Activated naive CD4-positive, alpha-beta T cell treated with anti-CD3 and anti-CD28 coated beads for 36 hours (primary cell): ENCODE measurements around the gene DNAAF3. TPM values are rescaled to one million over a fixed set of nuclear protein-coding genes. Genes with fewer than 3 reads are reported as not detected.

ENCODE experiments used
- CTCF ChIA-PET: fragments of 350-600 bp; sonication (Branson Sonifier 250); formaldehyde crosslinking; loops from one replicate; lab custom pipeline; 2021; ENCODE audit warnings: antibody characterized with exemption; lab: Charles Lee
- DNase-seq: peaks from one replicate; pipeline ENCODE4 v3.0.0-alpha.2; 2020
- H3K27ac Mint-ChIP-seq: one replicate; pipeline ENCODE4 v1.8.0; 2021; ENCODE audit warnings: mild to moderate bottlenecking, mixed read lengths
- H3K27me3 Mint-ChIP-seq: one replicate; pipeline ENCODE4 v1.8.0; 2021; ENCODE audit warnings: low read depth, mixed read lengths
- H3K36me3 Mint-ChIP-seq: one replicate; pipeline ENCODE4 v1.8.0; 2021; ENCODE audit warnings: low read depth, mixed read lengths
- H3K4me1 Mint-ChIP-seq: one replicate; pipeline ENCODE4 v1.8.0; 2021; ENCODE audit warnings: low read depth, mixed read lengths
- H3K4me3 Mint-ChIP-seq: one replicate; pipeline ENCODE4 v1.8.0; 2021; ENCODE audit warnings: mild to moderate bottlenecking, moderate library complexity, mixed read lengths
- H3K9me3 Mint-ChIP-seq: one replicate; pipeline ENCODE4 v1.8.0; 2021; ENCODE audit warnings: mixed read lengths
- intact Hi-C: fragments of 100-400 bp; cut with micrococcal nuclease; formaldehyde crosslinking; loops from one replicate; pipeline ENCODE4 v1.15.1; 2023
- total RNA-seq, 2 experiments: library from RNA; stranded (reverse); gene quantifications; one replicate each; pipeline ENCODE4 v1.2.3, GENCODE V29; 2021

DNAAF3 gene
- total RNA-seq, 2 experiments from 2014 or later, result not detected

DNA sequence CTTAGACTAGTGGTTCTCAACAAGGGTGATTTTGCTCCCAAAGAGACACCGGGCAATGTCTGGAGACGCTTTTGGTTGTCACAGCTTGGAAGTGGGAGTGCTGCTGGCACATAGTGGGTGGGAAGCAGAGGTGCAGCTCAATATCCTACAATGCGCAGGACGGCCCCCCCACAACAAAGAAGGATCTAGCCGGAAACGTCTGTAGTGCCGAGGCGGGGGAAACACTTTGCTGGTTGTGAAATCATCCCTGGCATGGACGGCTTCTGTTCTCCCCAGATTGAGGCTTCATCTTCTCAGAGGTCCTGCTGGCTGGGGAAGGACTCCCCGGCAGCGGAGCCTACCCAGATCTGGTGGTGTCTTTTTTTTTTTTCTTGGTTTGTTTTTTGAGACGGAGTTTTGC is 27.1 kb upstream of the DNAAF3 start:
- Mint-ChIP-seq H3K4me1 (peaks cover 6% of the 10 kb centered on the region), H3K9me3 (no peaks in the 10 kb centered on the region), H3K27me3 (peaks cover 9% of the 10 kb centered on the region), H3K27ac (no peak overlapping the region), H3K36me3 (no peaks in the 10 kb centered on the region), H3K4me3 (no peak overlapping the region)
- intact Hi-C loops, result no loop called here
- CTCF ChIA-PET, result interaction anchor here (0.9 kb wide), 1 partner anchor 52 kb away, joined by 3 read pairs; no protein-coding TSS in a partner anchor
- DNase-seq, result no peak

DNA sequence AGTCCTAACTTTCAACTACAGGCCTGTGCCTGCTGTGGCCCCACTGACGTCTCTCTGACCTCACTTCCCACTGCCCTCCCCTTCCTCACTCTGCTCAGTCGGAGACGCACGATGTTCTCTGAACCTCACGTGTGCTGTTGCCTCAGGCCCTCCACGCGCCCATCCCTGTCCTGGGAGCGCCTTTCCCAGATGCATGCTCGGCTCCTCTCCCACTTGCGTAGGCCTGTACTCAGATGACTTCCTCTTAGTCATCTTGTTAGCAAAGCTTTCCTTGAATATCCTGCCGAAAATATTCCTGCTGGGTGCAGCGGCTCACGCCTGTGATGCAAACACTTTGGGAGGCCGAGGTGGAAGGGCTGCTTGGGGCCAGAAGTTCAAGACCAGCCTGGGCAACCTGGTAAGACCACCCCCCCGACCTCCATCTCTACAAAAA is 23.0 kb upstream of the DNAAF3 start:
- no peaks in the 10 kb centered on the region for H3K36me3 Mint-ChIP-seq
- H3K27ac Mint-ChIP-seq, result no peak overlapping the region
- DNase-seq, result no peak
- H3K27me3 Mint-ChIP-seq, result peaks cover 14% of the 10 kb centered on the region
- intact Hi-C loops, result no loop called here
- peaks cover 7% of the 10 kb centered on the region for H3K4me1 Mint-ChIP-seq
- H3K4me3 Mint-ChIP-seq, result no peak overlapping the region
- CTCF ChIA-PET, result no interaction called here
- no peaks in the 10 kb centered on the region for H3K9me3 Mint-ChIP-seq

DNA sequence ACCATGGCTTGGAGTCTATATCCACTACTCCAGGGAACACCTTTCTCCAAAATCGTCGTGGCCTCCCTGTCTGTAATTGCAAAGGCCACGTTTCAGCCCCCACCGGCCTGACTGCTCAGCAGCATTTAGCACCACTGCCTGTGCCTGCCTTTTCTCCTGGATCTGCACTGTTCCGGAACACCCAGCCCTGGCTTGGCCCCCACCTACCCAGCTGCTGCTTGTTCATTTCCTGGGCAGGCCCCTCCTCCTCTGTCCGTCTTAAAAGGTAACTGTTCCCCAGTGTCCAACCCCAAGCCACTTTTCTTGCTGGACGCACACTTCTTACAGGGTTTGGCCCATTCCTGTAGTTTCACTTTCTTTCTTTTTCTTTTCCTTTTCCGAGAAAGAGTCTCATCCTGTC is 22.2 kb upstream of the DNAAF3 start:
- no peak overlapping the region for H3K4me3 Mint-ChIP-seq
- no peaks in the 10 kb centered on the region for H3K36me3 Mint-ChIP-seq
- peaks cover 18% of the 10 kb centered on the region for H3K27me3 Mint-ChIP-seq
- intact Hi-C loops, result no loop called here
- no peak for DNase-seq
- peaks cover 7% of the 10 kb centered on the region for H3K4me1 Mint-ChIP-seq
- CTCF ChIA-PET, result no interaction called here
- no peaks in the 10 kb centered on the region for H3K9me3 Mint-ChIP-seq
- H3K27ac Mint-ChIP-seq, result no peak overlapping the region

DNA sequence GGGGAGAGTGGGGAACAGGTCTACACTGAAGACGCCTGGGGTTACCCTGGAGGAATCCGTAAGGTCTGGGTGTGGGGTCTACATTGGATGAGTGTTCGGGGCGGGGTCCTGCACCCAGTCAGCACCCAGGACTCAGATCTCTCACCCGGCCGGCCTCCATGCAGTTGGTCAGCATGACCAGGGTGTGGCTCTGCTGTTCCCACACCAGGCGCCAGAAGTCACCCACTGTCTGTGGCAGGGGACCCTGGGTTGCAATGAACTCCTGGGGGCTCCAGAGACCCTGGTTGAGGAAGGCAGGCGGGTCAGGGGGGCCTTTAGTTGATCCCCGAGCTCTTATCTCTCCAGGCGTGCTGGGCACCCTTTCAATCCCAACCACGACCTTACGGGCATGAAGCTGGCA is 19.7 kb upstream of the DNAAF3 start:
- Mint-ChIP-seq H3K27ac (no peak overlapping the region), H3K27me3 (peaks cover 23% of the 10 kb centered on the region), H3K4me1 (peaks cover 7% of the 10 kb centered on the region), H3K36me3 (no peaks in the 10 kb centered on the region), H3K4me3 (no peak overlapping the region), H3K9me3 (no peaks in the 10 kb centered on the region)
- no peak for DNase-seq
- intact Hi-C loops, result no loop called here
- CTCF ChIA-PET, result no interaction called here

GRCh38 chr19:55181740-55182139 is 15.3 kb upstream of the DNAAF3 start:
- no peaks in the 10 kb centered on the region for H3K9me3 Mint-ChIP-seq
- no peak for DNase-seq
- CTCF ChIA-PET, result no interaction called here
- H3K4me1 Mint-ChIP-seq, result peaks cover 13% of the 10 kb centered on the region
- H3K4me3 Mint-ChIP-seq, result no peak overlapping the region
- H3K27me3 Mint-ChIP-seq, result peaks cover 57% of the 10 kb centered on the region
- no peak overlapping the region for H3K27ac Mint-ChIP-seq
- intact Hi-C loops, result no loop called here
- no peaks in the 10 kb centered on the region for H3K36me3 Mint-ChIP-seq

- CTCF ChIA-PET, result no interaction called here
- Mint-ChIP-seq H3K4me1 (peaks cover 14% of the 10 kb centered on the region), H3K36me3 (no peaks in the 10 kb centered on the region), H3K27me3 (peaks cover 65% of the 10 kb centered on the region), H3K27ac (no peak within 1 kb of the TSS), H3K9me3 (no peaks in the 10 kb centered on the region), H3K4me3 (peak within 1 kb of the TSS; percentile 58)
- peak; percentile 69 for DNase-seq
- intact Hi-C loops, result loop anchor here (2.0 kb wide), 2 partner anchors 37 to 79 kb away; partner anchors contain the start of gene PPP6R1
Measured at GRCh38 chr19:55179606-55180484, 13.4 kb upstream of the DNAAF3 start, which contains the start of gene SYT5. TSS of gene SYT5 (minus strand) at chr19:55180289. CDS start at chr19:55179041, 1,248 bp downstream.

DNA sequence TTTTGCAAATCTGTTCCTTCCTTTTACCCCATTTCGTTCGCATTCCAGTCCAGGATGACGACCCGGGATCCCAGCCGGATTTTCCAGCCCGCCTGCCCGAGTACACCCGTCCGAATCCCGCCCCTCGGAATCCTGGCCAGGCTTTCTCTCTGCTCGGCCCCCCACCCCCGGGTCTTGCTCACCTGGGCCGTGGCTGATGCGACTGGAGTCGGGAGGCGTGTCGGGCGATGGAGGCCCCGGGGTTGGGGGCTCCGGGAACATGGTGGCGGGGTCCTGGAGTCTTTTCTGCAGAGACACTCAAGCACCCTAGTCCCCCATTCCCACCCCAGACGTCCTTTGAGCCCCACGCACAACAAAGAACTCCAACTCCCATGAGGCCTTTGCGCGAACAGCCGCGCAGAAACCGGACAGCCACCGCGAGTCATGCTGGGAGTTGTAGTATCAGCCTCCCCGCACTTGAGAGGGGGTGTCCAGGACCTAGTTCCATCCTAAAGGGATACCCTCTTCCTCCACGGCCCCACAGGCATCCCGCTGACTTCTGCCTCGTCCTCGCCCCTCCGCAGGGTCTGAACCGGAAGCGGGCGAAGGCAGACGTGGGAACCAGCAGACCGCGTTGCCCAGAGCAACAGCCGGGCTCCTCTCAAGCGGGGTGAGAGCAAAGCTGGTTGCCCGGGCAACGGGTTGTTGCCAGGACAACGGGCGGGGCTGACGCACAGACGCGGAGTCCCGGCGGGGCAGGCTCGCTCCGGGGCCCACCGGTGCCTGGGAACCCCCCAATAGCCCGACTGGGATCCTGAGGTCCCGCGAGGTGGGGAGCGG is 12.6 kb upstream of the DNAAF3 start:
- Mint-ChIP-seq H3K27me3 (peaks cover 69% of the 10 kb centered on the region), H3K4me3 (peak overlapping the region; percentile 58), H3K27ac (no peak overlapping the region), H3K36me3 (no peaks in the 10 kb centered on the region), H3K4me1 (peaks cover 18% of the 10 kb centered on the region), H3K9me3 (no peaks in the 10 kb centered on the region)
- intact Hi-C loops, result loop anchor here (2.0 kb wide), 2 partner anchors 38 to 80 kb away; partner anchors contain the start of gene PPP6R1
- CTCF ChIA-PET, result no interaction called here
- DNase-seq, result peak; percentile 83

GRCh38 chr19:55176076-55176475 is 9.7 kb upstream of the DNAAF3 start:
- Mint-ChIP-seq H3K4me3 (no peak overlapping the region), H3K9me3 (no peaks in the 10 kb centered on the region), H3K4me1 (peaks cover 23% of the 10 kb centered on the region), H3K27ac (no peak overlapping the region), H3K27me3 (peaks cover 73% of the 10 kb centered on the region), H3K36me3 (no peaks in the 10 kb centered on the region)
- CTCF ChIA-PET, result interaction anchor here (0.5 to 0.7 kb wide), 2 partner anchors 15 to 1142 kb away, joined by 3 read pairs; no protein-coding TSS in a partner anchor
- intact Hi-C loops, result no loop called here
- DNase-seq, result no peak

DNA sequence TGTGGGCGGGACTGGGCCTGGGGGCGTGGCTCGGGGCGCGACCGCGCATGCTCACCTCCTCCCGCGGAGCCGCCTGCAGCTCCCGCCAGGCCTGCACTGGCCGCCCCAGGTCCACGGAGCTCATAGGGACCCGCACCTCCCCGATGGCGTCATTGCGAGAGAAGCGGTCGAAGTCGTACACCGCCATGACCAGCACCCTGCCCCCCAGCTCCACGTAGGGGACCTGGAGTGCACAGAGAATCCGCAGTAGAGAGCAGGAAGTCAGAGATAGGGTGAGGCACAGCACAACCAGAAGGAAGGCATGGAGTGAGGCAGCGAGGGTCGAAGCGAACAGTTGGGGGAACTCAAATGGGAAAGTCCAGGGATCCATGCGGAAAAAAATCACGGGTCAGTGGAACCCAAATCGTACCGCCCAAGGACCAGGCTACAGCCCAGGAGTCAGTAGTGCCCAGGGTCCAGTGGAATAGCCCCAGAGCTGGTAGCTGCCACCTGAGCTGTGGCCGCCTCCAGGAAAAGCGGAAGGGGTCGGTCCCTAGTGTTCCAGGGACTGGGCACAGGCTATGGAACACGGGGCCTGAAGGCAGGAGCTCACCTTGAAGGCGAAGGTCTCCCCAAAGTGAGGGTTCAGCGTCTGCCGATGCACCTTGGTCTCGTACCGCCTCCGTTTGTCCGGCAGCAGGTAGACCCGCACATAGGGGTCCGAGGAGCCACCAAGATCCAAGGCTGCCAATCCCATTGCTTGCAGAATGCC is 8.9 kb upstream of the DNAAF3 start:
- Mint-ChIP-seq H3K4me3 (no peak overlapping the region), H3K27ac (no peak overlapping the region), H3K9me3 (no peaks in the 10 kb centered on the region), H3K4me1 (peaks cover 22% of the 10 kb centered on the region), H3K27me3 (peaks cover 73% of the 10 kb centered on the region), H3K36me3 (no peaks in the 10 kb centered on the region)
- CTCF ChIA-PET, result interaction anchor here (0.5 to 1.1 kb wide), 4 partner anchors 8 to 1141 kb away, joined by 3 read pairs; no protein-coding TSS in a partner anchor
- intact Hi-C loops, result no loop called here
- DNase-seq, result no peak

DNA sequence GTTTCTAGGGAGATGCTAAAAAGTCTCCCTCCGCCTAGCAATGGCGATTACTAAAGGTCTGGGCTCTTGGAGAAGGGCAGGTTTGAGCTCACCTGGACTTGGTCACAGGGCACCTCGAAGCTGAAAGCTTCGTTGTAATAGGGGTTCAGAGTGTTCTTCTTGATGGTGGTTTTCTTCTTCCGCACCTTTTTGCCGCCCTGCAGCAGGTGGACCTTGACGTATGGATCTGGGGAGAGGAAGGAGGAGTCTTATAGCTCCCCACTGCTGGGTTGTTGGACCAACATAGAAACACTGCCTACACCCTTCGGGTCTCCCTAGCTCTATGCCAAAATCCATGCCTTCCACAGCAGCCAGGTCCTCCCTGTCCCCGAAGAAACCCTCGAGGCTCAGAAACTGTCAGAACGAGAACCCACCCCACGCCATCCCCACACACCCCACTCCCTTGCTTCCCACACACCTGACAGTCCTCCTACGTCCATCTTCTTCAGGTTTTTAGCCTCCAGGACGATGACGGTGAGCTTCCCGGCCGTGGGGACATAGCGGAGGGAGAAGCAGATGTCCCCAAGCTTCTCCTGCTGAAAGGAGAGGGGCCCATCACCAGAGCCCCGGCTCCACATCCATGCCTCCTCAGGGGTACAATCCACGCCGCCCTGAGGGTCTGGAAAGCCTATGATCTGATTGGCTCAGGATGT is 8.2 kb upstream of the DNAAF3 start:
- intact Hi-C loops, result no loop called here
- no peak overlapping the region for H3K27ac Mint-ChIP-seq
- H3K36me3 Mint-ChIP-seq, result no peaks in the 10 kb centered on the region
- no peak for DNase-seq
- H3K4me1 Mint-ChIP-seq, result peaks cover 16% of the 10 kb centered on the region
- CTCF ChIA-PET, result interaction anchor here (0.6 to 1.1 kb wide), 2 partner anchors 8 to 65 kb away, joined by 3 to 4 read pairs; no protein-coding TSS in a partner anchor
- peaks cover 73% of the 10 kb centered on the region for H3K27me3 Mint-ChIP-seq
- no peaks in the 10 kb centered on the region for H3K9me3 Mint-ChIP-seq
- no peak overlapping the region for H3K4me3 Mint-ChIP-seq

GRCh38 chr19:55173714-55174409 is 7.4 kb upstream of the DNAAF3 start:
- Mint-ChIP-seq H3K27me3 (peaks cover 73% of the 10 kb centered on the region), H3K36me3 (no peaks in the 10 kb centered on the region), H3K9me3 (no peaks in the 10 kb centered on the region), H3K4me3 (peak overlapping the region; percentile 49), H3K27ac (no peak overlapping the region), H3K4me1 (peaks cover 13% of the 10 kb centered on the region)
- intact Hi-C loops, result no loop called here
- peak; percentile 56 for DNase-seq
- CTCF ChIA-PET, result interaction anchor here (0.6 kb wide), 1 partner anchor 66 kb away, joined by 4 read pairs; no protein-coding TSS in a partner anchor
